ENCODE measurements around the gene IPPK. TPM values are rescaled to one million over a fixed set of nuclear protein-coding genes. Genes with fewer than 3 reads are reported as not detected.

Gene IPPK
- total and polyA plus RNA-seq, 2 experiments from 2014 or later, result 6.4 to 7.0 TPM

DNA sequence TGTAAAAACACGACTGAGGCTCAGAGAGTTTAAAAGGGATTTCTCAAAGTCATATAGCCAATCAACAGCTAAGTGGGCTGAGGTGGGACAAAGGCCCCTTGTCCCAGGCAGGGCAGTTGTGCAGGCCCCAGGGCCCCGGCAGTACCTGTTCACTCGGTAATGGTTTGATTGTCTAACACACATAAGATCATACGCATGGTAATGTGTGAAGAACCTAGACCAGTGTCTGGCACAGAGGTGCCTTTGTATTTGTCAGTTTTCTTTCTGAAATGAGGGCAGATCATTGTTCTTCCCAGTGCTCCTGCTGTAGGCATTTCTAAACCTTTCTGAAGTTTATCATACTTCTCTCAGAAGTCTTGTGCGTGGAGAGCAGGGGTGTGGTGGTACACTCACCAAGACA is 66.8 kb downstream of the IPPK start:
- Histone ChIP-seq H3K4me1 (ENCODE audit: low read depth) (no peaks in the 10 kb centered on the region), H3K36me3 (no peaks in the 10 kb centered on the region), H3K9me3 (ENCODE audit: low read depth) (no peaks in the 10 kb centered on the region), H3K4me3 (no peak overlapping the region), H3K27me3 (no peaks in the 10 kb centered on the region), H3K27ac (no peak overlapping the region)
- DNase-seq (ENCODE audit: low read depth in 1 of 2, low spot score in 1 of 2), result no peak
- TF ChIP-seq, protein P1, sequence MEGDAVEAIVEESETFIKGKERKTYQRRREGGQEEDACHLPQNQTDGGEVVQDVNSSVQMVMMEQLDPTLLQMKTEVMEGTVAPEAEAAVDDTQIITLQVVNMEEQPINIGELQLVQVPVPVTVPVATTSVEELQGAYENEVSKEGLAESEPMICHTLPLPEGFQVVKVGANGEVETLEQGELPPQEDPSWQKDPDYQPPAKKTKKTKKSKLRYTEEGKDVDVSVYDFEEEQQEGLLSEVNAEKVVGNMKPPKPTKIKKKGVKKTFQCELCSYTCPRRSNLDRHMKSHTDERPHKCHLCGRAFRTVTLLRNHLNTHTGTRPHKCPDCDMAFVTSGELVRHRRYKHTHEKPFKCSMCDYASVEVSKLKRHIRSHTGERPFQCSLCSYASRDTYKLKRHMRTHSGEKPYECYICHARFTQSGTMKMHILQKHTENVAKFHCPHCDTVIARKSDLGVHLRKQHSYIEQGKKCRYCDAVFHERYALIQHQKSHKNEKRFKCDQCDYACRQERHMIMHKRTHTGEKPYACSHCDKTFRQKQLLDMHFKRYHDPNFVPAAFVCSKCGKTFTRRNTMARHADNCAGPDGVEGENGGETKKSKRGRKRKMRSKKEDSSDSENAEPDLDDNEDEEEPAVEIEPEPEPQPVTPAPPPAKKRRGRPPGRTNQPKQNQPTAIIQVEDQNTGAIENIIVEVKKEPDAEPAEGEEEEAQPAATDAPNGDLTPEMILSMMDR (IDR thresholded peaks at IDR 0.05; ENCODE audit: low read depth, low read length), result no peak

DNA sequence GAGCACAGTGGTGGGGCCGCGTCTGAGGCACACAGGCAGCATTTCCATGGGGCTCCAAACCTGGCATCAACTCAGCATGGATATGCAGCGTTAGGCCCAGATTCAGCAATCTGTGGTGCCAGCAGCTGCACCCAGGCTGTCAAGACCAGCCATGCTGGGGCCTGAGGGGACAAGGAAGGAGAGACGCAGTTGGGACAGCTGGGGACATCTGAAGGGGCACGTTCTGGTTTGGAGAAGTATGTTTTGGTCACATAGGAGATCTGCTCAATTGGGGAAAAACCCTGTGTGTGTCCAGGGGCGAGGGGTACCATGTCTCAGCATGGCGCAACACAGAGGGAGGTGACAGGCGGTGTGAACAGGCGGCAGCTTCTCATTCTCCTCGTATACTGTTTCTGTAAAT is 67.5 kb downstream of the IPPK start:
- no peak overlapping the region for H3K27ac ChIP-seq
- DNase-seq (ENCODE audit: low read depth in 1 of 2, low spot score in 1 of 2), result no peak
- TF ChIP-seq, protein P1 (IDR thresholded peaks at IDR 0.05; ENCODE audit: low read depth, low read length), result no peak
- H3K4me1 ChIP-seq (ENCODE audit: low read depth), result no peaks in the 10 kb centered on the region
- H3K27me3 ChIP-seq, result no peaks in the 10 kb centered on the region
- no peaks in the 10 kb centered on the region for H3K36me3 ChIP-seq
- H3K9me3 ChIP-seq (ENCODE audit: low read depth), result no peaks in the 10 kb centered on the region
- H3K4me3 ChIP-seq, result no peak overlapping the region

DNA sequence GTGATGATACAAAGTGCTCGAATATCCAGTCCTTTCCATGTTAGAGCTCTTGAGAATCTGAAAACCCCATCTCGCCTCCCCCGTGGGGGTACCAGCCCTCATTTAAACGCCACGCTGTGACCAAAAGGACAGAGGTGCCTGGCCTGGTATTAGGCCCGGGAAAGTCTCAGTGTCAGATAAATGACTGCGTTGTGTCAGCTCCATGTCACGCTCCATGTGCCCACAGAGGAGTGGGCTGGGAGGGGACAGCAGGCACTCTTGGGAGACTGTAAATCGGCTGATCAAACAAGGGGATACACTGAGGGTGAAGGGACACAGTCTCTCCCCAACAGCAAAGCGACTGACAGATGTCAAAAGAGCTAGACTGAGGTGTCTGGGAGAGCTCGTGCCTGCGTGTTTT is 68.5 kb downstream of the IPPK start:
- no peaks in the 10 kb centered on the region for H3K27me3 ChIP-seq
- TF ChIP-seq, protein P1 (IDR thresholded peaks at IDR 0.05; ENCODE audit: low read depth, low read length), result no peak
- no peaks in the 10 kb centered on the region for H3K36me3 ChIP-seq
- DNase-seq (ENCODE audit: low read depth in 1 of 2, low spot score in 1 of 2), result no peak
- no peaks in the 10 kb centered on the region for H3K9me3 ChIP-seq (ENCODE audit: low read depth)
- no peak overlapping the region for H3K4me3 ChIP-seq
- no peak overlapping the region for H3K27ac ChIP-seq
- H3K4me1 ChIP-seq (ENCODE audit: low read depth), result no peaks in the 10 kb centered on the region

DNA sequence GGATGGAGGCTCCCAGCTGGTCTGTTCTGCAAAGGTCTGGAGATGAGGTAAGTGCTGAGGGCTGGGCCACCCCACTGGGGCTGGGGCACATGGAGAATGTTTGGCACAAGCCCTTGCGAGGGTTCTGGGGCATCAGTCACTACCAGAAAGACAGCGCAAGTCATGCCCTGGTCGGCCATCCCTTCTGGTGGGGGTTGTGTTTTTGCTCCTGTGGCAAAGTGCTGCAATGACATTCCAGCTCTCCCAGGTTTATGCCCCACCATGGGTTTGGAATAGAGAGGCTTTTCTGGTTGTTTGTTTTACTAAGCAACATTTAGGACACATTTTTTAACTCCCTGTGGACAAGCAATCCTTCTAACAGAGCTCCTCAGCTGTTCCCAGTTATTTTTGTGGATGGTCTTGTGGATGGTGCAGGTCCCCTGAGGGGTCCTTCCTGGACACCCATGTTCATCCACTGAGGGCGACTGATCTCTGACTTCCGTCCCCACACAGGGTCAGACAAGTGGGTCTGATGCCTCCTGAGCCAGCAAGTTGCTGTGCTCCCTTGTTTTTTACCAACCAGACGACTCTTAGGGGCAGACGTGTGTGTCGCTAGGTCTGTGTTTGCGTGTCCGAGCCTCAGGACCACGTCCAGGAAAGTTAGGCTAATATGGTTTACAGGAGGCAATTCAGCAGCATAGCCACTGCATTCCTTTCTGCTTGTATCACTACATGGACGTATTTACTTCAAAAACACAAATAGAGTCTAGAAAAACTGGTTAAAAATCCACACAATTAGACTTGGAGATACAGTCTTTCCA is 69.3 kb downstream of the IPPK start:
- H3K27ac ChIP-seq, result no peak overlapping the region
- TF ChIP-seq, protein P1 (IDR thresholded peaks at IDR 0.05; ENCODE audit: low read depth, low read length), result no peak
- peak in 1 of 2 donors; percentile 67 for DNase-seq (ENCODE audit: low read depth in 1 of 2, low spot score in 1 of 2)

DNA sequence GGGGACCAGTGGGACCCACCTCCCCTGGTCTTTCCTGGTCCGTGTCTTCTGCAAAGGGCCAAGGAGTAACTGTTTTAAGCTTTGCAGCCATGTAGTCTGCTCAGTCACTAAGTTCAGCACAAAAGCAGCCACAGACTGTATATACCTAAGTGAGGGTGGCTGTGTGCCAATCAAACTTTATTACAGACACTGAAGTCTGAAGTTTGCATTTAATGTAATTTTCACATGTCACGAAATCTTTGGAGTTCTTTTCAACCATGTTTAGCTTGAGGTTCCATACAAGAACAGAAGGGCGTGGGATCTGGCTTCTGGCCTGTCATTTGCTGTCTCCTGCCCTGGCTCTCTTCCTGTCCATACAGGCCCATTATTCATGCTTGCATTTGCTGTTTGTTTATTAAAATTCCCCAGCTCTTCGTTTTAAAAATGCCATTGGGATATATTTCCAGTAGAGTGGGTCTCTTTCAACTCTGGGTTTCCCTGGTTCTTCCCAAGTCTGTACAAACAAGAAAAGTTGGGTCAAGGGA is 69.9 kb downstream of the IPPK start:
- Histone ChIP-seq H3K9me3 (ENCODE audit: low read depth) (no peaks in the 10 kb centered on the region), H3K27ac (no peak overlapping the region), H3K4me3 (no peak overlapping the region), H3K27me3 (no peaks in the 10 kb centered on the region), H3K36me3 (no peaks in the 10 kb centered on the region), H3K4me1 (ENCODE audit: low read depth) (no peaks in the 10 kb centered on the region)
- TF ChIP-seq, protein P1 (IDR thresholded peaks at IDR 0.05; ENCODE audit: low read depth, low read length), result no peak
- no peak for DNase-seq (ENCODE audit: low read depth in 1 of 2, low spot score in 1 of 2)

More for the DNA sequence above, 69.3 kb downstream of the IPPK start:
- Histone ChIP-seq H3K4me1 (ENCODE audit: low read depth) (no peaks in the 10 kb centered on the region), H3K36me3 (no peaks in the 10 kb centered on the region), H3K27me3 (no peaks in the 10 kb centered on the region), H3K4me3 (no peak overlapping the region), H3K9me3 (ENCODE audit: low read depth) (no peaks in the 10 kb centered on the region)

Measured in cardiac muscle cell (in vitro differentiated cells and primary cell).